UCSD-AML1 (cell line): Measurements from ENCODE around the gene IL17B.

Experiments used
- DNase-seq: peaks from one replicate; lab custom pipeline; 2025; ENCODE audit not compliant: unreplicated experiment; lab: John Stamatoyannopoulos, UW

IL17B gene

DNA sequence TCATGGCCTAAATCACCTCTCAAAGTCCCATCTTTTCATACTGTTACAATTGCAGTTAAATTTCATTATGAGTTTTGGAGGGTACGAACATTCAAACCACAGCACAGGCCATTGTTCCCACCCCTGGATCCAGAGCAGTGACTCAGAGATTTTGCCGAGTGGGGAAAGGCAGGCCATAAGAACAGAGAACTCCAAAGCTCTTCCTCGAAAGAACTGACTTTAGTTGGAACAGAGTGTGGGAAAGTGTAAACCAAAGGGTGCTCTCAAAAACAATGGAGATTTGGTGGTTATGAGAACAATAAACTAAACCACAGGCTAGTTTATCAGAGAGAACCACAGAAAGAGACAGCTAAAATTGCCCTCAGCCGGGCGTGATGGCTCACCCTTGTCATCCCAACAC is 53.2 kb downstream of the IL17B start:
- DNase-seq, result no peak

DNA sequence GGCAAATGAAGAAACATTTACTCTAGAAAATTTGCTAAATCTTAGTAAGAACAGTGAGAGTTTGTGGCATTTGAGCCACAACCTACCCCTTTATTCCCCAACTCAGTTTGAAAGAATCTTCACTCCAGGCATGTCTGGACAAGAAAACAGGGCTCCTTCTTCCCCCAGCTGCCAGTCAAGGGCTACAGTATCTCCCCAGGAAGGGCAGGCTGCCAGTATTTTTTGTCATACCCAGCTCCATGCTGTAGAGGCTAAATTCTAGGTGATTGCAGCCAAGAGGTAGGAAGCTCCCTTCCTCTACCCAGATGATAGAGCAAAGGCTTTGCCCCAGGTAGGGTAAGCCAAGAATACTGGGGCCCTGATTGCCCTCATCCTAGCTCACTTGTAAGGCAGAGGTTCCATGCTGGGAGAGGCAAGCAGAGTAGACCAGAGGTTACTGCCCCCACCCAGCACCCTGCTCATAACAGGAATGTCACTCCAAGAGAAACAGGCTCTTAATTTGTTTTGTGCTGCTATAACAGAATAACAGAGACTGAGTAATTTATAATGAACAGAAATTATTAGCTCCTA is 53.8 kb downstream of the IL17B start:
- DNase-seq, result no peak

DNA sequence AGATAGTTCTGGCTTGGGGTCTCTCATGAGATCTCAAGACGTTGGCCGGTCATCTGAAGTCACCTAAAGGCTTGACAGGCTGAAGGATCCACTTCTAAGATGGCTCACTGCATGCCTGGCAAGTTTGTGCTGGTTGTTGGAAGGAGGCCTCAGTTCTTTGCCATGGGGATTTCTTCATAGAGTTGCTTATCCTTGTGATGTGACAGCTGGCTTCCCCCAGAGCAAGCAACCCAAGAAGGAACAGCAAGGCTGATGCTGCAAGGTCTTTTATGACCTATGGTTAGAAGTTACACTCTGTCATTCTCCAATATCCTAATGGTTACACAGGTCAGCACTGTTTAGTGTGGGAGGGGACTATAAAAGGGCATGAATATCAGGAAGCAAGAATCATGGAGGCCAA is 54.5 kb downstream of the IL17B start:
- no peak for DNase-seq
